GM23248 (cell line): ENCODE data around the gene FGGY.

ENCODE experiments used
- EZH2 ChIP-seq: fragments of 200-600 bp; sonication (generic); IDR thresholded peaks from 2 replicates; pipeline ENCODE4 v1.6.1; 2018; ENCODE audit warnings: antibody characterized with exemption, mild to moderate bottlenecking; ENCODE audit not compliant: insufficient read depth, poor library complexity, severe bottlenecking
- EZH2phosphoT487 ChIP-seq: fragments of 200-600 bp; sonication (generic); IDR thresholded peaks from 2 replicates; pipeline ENCODE4 v1.6.1; 2018; ENCODE audit warnings: antibody characterized with exemption, moderate library complexity, mild to moderate bottlenecking, low read depth; ENCODE audit not compliant: insufficient read depth

DNA sequence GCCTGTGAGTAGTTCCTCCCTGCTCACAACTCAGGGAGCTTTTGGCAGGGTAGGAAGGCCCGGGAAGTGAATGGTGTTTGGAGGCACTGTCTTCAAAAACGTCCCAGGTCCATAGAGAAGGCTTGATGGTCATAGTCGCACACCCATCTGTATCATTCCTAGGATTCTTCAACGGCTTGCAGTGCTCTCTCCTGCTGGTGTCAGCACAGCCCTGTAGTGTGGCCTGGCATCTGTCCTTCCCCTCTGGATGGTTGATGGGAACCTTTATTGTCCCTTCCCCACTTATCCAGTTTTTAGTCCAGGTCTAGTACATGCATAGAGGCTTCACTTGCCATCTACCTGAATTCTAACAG lies 375.0 kb downstream of the FGGY start:
- TF ChIP-seq EZH2phosphoT487, result no peak
- no peak for TF ChIP-seq EZH2
